Astrocyte of the spinal cord (primary cell): ENCODE data around the gene NPEPPS.

ENCODE experiments used
- DNase-seq: peaks from one replicate; pipeline ENCODE4 v3.0.0; 2011; ENCODE audit warnings: low read depth, low spot score
- H3K4me3 ChIP-seq: 2 replicates; pipeline ENCODE4 v1.5.1; 2011; ENCODE audit warnings: low read depth, mild to moderate bottlenecking, low read length, moderate library complexity
- CTCF ChIP-seq: IDR thresholded peaks from 2 replicates; pipeline ENCODE4 v1.5.1; 2012; ENCODE audit warnings: low read depth, mild to moderate bottlenecking, low read length, inconsistent platforms
- in situ Hi-C: cut with HindIII; loops from 2 replicates; pipeline ENCODE4 v1.10.0; 2017; ENCODE audit warnings: low sequenced_read_pairs

The NPEPPS gene

DNA sequence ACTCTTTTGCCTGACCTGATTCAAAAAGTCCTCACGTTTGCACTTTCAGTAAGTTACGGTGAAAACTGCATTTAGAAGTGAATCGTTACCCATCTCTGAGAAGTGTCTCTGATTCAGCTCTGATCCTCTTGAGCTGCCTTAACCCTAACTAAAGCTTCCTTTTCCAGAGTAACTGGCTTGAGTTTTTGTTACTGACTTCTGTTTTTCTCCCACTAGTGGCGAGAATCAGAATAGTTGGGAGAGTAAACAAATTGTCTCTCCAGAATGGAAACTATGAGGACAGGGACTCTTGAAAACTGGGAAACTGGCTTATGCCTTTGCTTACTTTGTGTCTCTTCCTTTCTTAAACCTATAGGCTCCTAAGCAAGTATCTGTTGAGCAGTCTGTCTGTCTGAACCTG is 87.5 kb downstream of the NPEPPS start:
- TF ChIP-seq CTCF, result peak; percentile 35
- DNase-seq, result no peak
- in situ Hi-C loops, result no loop called here
- no peak overlapping the region for H3K4me3 ChIP-seq

- no peak for TF ChIP-seq CTCF
- DNase-seq, result no peak
- in situ Hi-C loops, result no loop called here
- no peak overlapping the region for H3K4me3 ChIP-seq
Observed at GRCh38 chr17:47620503-47621245, 89.8 kb downstream of the NPEPPS start.

GRCh38 chr17:47621293-47622179 is 90.6 kb downstream of the NPEPPS start:
- peak; percentile 96 for DNase-seq
- H3K4me3 ChIP-seq, result no peak overlapping the region
- TF ChIP-seq CTCF, result peak; percentile 13
- in situ Hi-C loops, result no loop called here

- no peak overlapping the region for H3K4me3 ChIP-seq
- DNase-seq, result no peak
- in situ Hi-C loops, result no loop called here
- no peak for TF ChIP-seq CTCF
Observed at GRCh38 chr17:47622180-47622549, 91.3 kb downstream of the NPEPPS start.

DNA sequence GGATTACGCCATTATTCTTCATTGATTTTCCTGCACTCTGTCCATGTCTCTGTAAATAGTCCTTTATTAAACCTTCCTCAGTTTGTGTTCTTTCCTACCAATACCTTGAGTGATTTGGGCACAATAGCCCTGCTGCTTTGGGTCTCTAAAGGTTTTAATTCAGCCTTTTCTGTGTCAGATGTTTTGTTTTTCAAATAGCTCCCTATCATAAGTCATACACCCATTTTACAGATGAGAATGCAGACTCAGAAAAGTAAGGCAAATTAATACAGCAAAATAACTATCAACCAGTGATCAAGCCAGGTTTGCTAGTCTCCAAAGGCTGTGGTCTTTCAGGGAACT is 93.8 kb downstream of the NPEPPS start:
- no peak for DNase-seq
- TF ChIP-seq CTCF, result no peak
- H3K4me3 ChIP-seq, result no peak overlapping the region
- in situ Hi-C loops, result no loop called here

DNA sequence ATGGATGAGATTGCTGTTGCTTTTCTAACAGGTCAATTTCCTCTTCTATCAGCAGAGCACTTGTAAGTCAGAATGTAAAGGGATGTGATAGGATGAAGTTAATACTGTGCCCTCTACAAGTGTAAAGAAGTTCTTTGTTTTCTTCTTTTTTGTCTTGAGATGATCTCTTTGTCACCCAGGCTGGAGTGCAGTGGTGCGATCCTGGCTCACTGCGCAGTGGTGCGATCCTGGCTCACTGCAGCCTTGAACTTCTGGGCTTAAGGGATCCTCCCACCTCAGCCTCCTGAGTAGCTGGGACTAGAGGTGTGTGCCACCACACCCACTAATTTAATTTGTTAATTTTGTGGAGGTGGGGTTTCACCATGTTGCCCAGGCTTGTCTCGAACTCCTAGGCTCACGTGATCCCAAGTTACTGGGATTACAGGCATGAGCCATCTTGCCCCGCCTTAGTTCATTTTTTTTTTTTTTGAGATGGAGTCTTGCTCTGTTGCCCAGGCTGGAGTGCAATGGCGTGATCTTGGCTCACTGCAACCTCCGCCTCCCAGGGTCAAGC is 97.2 kb downstream of the NPEPPS start:
- in situ Hi-C loops, result no loop called here
- no peak overlapping the region for H3K4me3 ChIP-seq
- no peak for DNase-seq
- no peak for TF ChIP-seq CTCF
